GM18873 (cell line): ENCODE results near the gene WDR7.

ENCODE experiments used
- ATAC-seq: cut with Tn5 transposase; IDR thresholded peaks from one replicate; pipeline ENCODE4 v1.9.1; 2021; ENCODE audit warnings: mild to moderate bottlenecking, moderate library complexity, moderate number of reproducible peaks; ENCODE audit not compliant: unreplicated experiment, low FRiP score

WDR7 gene

DNA sequence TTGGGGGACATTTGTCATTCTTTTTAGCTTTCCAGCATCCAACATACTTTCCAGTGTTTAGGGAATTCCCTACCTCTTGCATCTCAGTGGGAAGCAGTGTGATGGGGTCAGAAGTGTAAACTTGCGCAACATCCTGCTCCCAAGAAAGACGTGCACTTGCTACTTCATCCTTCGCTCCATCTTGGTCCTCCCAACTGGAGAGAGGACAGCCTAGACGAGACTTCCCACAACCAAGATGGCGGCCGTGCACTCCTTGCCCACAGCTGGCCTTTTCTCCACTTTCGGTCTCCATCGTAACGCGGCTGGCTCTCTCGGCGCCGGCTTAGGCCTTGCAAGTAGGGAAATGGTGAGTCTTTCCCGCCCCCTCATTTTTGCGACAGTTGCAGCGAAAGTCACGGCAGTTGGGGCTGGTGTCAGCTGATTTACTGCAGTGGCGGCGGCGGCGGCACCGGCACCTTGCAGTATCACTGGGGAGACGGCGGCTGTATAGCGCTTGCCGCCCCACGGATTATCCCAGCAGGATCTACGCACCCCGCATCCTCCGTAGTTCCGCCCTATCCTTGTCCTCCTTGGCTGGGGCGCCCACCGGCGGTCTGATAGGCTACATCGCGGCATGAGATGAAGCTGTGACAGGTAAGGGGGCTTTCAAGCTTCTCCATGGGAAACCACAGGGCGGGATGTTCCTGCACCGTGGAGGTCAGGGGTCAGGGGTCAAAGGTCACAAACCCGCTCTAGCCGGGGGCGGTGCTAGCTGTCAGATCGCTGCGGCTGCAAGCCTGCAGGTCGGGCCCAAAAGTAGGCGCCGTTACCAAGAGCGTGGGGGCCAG lies at the start of gene WDR7:
WDR7 (plus strand) TSS at position 416 of the 827 bp plus-strand sequence. CDS start 21,157 bp downstream, outside the sequence.
- ATAC-seq, result peak; percentile 95

DNA sequence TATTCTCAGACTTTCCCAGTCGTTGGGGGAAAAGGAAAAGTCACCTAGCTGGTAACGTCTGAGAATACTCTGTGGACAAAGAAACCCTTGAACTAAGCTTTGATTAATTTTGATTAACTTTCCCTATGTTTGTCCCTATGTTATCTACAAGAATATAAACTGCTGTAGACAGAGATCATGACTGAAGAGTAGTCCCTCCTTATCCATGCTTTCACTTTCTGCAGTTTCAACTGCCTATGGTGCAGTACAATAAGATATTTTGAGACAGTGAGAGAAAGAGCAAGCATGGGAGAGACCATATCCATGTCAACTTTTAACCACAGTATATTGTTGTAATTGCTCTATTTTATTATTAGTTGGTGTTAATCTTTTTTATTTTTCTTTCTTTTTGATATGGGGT lies 44.5 kb upstream of the WDR7 start:
- no peak for ATAC-seq

DNA sequence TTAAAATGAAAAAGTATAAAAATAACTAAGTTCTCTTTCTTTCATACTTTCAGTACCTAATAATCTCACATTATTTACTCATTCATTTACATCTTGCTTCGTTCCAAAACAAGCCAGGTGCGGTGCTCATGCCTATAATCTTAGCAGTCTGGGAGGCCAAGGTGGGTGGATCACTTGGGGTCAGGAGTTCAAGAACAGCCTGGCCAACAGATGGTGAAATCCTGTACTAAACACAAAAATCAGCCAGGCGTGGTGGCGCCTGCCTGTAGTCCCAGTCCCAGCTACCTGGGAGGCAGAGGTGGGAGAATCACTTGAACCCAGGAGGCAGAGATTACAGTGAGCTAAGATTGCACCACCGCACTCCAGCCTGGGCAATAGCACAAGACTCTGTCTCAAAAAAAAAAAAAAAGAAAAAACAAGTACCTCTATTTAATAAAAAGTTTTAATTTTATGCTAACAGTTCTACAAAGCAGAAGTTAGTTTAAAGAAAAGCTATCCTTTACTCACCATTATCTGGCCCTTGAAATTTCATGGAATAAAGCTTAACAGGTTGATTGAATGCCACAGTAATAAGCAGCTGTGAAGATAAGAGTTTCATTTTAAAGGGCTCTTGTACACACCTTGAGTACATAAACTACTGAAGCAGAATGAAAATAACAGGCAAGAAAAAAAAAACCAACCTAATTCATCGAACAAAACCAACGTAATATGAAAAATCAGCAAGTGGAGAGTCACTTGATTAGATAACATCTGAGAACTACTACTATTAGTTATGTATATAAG lies 35.2 kb upstream of the WDR7 start:
- no peak for ATAC-seq

DNA sequence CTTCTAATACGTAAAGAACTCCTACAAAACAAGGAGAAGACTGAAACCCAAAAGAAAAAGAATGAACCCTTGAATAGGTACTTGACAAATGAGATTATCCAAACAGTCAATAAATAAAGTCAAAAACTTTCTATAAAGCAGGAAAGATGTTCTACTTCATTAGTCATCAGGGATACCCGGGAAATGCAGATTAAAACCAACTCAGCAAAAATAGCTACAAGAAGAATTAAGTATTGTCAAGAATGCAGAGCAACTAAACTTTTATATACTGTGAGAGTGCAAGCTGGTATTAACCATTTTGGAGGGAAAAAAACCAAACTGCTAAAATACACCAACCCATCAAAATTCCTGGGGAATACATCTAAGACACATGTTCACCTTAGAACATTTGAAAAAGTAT lies 23.2 kb upstream of the WDR7 start:
- no peak for ATAC-seq

DNA sequence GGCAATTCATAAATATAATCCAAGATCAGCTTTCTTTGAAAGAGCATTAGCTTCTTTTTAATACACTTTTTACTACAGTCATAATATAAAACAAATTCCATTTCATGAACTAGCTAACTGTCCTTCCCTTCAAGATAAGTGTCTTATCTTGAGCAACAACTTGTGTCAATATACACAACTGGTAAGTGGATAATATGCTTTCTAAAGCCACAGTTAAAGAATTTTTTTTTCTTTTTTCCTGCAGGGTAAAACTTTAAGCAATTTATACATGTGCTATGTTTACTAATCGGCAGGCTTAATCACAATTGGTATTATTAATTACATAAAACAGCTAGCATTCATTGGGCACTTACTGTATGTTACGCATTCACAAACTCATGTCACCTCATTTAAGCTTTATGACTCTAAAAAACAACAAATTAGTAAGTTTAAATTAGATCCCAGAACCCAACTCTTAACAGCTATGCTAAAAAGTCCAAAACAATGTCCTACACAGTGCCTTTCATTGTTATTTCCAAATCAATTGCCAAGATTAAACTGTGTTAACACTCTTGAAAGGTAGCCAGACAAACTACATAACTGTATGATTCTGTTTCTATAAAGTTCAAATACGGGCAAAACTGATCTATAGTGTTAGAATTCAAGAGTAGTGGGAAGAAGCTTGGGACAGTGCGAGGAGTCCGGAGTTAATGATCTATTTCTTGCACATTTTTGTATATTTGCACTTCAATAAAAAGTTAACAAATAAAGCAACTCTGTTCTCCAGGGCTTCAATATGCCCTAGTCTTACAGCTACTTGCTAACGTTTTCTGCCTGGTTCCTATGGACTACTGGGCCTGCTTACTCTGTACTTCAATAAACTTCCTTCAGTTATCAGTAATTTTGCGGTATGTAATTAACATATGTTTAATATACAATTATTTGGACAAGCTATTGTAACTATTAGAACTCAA lies 18.8 kb upstream of the WDR7 start:
- ATAC-seq, result no peak

DNA sequence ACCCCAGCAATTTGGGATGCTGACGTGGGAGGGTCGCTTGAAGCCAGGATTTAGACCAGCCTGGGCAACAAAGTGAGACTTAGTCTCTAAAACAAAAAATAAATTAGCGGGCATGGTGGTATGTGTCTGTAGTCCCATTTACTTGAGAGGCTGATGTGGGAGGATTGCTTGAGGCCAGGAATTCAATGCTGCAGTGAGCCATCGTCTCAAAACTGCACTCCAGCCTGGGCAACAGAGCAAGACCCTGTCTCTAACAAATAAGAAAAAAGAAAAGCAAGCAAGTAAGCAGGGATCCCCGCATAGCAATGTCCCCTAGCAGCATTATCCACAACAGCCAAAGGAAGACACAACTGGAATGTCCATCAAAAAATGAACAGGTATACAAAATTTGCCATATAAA lies 16.2 kb upstream of the WDR7 start:
- no peak for ATAC-seq

DNA sequence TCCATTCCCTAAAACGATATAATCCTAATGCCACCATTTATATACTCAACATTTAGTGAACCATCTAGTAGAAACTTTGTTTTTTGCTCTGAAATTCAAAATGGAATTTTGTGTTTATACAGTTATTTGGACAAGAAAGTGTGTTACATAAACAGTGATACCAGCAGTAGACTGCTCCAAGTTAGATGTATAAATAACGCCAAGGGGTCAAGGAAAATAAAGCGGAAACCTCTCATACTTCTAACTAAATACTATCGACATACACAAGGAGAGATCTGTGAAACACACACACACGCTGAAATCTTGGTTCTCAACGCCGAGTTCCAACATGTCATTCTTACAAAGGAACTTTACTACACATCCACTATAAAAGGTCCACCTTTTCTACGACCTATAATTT lies 14.0 kb upstream of the WDR7 start:
- no peak for ATAC-seq

DNA sequence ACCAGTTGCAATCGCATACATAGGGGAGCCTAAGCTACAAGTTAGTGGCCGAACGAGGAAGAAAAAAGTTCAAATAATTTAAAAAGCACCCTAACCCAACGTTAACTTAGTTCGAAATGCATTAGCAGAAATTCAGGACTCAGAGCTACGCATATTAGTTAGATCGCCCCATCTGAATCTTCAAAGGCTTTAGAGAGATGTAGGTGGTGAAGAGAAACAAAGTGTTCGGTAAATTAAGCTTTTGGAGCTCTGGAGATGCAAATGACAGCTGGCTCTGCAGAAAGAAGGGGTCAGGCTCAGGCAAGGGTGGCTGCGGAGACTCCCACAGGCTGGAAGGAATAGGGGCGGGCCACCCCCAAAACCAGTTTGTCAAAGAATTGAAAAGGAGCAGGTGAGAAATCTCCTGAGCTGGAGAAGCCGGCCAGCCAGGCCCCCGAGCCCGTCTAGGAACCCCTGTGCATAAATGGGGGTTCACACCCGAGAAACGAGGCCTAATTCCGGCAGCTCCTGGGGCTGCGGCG lies 13.4 kb upstream of the WDR7 start:
- peak; percentile 10 for ATAC-seq

DNA sequence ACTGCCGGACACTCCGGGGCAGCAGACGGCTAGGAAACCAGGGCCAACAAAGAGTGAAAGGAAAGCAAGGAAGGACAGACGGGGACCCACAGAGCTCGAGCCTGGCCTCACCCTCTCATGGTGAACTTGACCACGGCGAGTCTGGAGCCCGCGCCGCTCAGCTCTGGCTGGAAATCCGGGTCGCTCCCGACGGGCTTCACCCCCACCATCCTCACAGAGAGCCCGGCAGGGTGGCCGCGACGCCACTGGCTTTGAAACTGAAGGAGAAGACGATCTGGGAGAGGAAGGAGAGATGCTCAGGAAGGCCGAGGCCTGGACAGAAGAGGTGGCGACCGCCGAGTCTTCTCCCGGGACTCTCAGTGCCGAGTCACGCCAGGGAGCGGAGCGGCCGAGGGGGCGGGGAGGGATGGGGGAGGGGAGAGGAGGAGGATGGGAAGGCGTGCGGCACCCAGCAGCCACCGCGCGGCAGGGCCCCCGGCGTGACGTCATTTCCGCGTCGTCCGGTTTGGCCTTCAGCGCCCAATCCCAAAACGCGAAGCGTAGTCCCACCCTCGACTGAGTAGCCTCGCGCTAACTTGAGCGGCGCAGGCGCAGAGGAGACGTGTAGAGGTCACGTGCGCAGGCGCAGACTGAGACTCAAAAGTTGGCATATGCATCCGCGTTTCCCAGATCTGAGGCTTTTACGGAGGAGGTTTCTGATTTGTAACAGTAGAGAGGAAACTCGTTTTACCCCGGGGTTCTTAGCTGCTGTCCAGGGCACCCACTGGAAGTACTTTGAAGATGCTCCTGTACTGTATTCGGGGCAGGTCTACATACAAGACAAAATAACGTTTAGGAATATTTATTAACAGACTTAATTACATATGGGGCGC lies 12.7 kb upstream of the WDR7 start, which contains the start of gene TXNL1:
TXNL1 (minus strand) TSS at position 361 of the 872 bp plus-strand sequence; CDS start at position 209, 152 bp downstream.
- peak; percentile 92 for ATAC-seq

DNA sequence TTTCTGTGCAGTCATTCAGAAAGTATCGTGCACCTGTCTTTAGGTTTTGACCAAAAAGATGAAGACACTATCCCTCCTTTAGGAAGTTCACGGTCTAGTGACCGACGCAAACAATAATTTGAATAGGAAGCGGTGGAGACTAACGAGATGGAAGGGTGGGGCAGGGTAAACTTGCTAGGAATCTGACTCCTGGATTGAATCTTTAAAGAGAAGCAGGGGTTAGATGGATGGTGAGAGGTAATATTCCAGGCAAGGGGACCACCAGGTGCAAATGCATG lies 12.1 kb upstream of the WDR7 start:
- no peak for ATAC-seq

DNA sequence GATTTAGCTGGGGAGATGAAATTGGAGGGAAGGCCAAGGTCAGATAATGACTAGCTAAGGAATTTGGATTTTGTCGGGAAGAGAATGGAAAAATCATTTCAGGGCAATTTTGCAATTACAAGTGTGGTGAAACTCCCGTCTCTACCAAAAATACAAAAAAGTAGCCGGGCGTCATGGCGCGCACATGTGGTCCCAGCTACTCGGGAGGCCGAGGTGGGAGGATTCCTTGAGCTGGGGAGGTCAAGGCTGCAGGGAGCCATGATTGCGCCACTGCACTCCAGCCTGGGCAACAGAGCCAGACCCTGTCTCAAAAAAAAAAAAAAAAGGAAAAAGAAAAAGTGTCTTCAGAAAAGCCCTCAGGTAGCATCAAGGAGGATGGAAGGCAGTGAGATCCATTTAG lies 11.6 kb upstream of the WDR7 start:
- ATAC-seq, result no peak

DNA sequence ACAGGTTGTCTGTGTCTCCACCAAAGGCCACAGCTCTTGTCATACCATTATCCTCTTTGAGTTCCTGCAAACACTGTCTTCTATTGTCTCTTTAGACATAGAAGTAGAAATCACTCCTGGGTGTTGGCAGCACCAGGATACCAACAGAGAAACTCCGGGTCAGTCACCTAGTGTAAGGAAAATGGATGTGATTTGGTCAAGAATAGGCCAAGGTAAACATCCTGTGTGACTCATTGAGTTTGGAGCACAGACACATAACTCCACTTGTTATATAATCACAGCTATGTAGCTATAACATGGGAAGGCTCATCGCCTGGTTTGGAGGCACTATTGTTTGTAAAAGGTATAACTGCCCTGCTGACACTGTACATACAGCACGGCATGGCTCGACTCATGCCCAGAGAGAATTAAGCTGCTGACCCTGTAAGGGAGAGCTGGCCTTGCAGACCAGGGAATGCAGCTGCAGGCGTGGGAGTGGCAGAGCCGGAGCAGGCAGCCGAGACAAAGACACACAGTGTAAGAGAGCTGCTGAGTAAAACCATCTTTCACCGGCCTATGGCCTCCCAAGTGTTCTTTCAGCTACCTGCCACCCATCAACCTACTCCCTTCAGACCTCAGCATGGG lies 9.3 kb upstream of the WDR7 start:
- ATAC-seq, result no peak

DNA sequence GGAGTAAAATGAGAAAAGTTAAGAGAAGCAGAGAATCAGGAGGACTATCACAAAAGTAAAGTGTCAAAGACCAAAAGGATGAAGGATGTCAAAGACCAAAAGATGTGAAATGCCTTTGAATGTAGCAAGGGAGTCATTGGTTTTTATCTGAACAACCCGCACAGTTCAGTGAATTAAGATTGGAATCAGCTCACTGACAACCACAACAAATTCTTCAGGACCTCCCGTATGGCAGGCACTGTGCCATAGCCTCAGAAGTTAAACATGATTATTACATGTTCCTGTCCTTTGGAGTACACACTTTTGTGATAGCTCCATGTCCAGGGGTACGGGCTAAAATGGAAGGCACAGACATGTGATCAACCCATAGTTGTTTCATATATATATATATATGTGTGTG lies 7.8 kb upstream of the WDR7 start:
- no peak for ATAC-seq

DNA sequence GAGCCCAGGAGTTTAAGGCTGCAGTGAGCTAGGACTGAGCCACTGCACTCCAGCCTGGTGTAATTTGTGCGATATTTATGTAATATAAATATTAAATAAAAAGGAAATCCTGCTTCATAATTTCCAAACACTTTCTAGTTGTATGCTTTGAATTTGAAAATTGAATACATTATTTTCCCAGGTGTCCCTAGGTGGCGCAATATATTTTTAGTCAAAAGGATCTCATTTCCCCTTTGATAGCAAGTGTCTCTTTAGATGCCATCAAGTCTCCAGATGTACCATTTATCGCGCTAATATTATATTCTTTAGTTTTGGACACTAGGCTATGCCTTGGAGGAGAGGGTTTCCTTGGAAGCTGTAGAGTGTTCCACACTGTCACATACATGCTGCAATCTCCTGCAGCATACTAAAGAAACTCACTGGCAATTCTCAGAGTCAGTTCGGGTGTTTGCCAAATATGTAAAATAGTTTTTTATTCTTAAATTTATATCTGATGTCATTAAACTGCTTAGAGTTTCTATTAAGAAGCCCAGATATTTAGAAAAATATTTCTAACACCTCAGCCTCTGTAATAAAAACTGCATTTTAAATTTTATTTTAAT lies 5.6 kb upstream of the WDR7 start:
- ATAC-seq, result no peak

DNA sequence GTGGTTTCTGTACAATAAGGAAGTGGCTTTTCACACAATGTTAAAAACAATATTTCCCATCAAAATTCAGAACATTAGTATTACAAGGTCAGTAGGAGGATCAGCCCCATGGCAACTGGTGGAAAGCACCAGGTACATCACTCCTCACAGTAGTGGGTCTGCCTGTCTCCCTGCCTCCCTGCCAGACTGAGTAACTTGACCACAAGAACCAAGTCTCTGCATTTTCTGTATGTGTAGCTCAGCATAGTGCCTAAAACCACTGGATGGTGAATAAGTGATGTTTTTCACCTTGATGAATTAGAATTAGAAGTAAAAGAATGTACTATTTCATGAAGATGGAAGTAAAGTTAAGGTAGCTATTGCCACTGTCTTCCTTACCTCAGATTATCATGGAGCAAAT lies 4.1 kb upstream of the WDR7 start:
- no peak for ATAC-seq

DNA sequence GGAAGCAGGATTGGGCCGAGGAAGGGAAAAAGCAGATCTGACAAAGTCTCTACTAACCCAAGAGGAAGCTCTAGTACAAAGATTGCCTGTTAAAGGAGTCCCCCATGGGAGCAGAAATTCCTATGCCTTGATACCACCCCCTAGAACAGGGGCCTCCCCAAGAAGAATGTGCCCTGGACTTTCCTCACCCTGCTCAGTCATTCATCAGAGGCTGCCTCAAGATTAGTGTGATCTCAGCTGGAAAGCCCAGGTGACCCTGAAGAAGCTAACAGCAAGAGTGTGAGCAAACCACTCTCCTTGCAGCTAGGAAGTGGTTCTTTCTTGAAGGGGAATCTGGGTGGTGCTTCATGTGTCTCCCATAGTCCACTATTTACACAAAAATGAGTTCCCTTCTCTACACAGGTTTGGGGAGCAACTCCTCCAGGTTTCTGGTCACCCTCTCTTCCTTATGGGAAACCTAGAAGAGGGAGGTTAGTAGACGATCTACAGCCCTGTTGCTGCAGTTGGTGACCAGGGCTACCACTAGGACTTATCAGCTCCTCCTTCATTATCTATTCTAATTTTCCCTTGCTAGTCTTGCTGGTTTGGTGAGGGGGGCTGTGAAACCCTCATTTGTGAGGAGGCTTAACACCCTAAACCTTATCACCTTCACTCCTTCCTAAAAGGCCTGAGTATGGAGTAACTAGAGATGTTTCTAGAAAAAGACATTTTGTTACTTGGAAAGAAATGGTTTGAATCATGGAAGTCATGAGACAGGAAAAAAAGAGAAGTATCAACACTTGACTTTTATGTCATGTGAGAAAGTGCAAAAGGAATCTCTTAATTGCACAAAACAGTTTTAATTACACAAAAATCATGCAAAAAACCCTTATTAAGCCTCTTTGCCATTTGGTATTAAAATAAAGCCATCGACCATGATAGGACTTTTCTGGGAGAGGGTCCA lies 2.9 kb upstream of the WDR7 start:
- ATAC-seq, result no peak

DNA sequence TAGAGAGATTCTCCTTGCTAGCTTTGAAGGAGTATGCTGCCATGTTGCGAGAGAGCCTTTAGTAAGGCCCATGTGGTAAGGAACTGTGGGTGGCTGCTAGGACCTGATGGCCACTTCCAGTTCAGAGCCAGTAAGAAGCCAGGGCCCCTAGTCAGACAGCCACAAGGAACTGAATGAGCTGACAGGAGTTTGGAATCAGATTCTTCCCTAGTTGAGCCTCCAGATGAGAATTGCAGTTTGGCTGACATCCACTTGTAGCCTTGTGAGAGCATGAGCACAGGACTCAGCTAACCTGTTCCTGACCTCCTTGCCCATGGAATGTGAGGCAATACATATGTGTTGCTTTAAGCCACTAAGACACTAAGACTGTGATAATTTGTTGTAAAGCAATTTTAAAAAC lies 1.2 kb upstream of the WDR7 start:
- ATAC-seq, result no peak

DNA sequence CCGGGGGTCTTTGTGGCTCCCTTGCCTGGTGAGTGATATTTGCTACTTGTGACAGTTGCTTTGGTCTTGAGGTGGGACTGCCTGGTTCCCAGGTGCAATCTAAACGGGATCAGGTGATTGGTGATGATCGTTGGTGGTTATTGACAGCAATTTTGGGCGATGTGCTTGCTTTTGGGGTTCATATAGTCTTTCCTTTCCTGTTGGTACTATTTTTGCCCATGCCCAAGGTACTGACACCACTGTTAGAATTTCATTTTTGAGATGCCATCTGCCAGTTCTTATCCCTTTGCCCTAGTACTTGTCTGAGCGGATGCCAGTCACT lies 573 bp downstream of the WDR7 start:
- no peak for ATAC-seq
